Measurements from ENCODE around the gene ACKR2.

DNA sequence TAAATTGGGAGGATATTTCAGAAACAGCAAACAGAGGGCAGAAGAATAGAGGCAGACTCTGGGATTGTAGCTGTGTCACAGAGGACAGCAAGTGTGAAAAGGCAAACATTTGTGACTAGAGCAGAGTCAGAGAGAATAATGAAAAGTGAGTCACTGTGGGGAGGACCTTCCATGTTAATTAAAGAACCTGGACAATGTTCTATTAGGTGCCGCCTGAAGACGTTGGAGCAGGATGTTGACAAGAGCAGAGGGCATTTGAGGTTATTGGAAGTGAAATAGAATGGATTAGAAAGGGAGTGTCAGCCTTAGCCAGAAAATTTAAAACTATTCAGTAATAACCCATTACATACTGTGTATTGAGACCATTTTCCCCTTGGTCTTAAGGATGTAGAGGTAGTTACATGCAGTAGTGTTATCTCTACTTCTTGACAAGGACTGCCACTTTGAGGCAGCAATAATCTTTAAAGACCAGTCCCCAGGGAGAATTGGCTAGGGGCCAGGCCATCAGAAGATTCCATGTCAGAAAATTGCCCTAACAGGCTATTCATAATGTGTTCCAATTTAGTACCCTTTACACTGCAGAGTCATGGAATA, 5.8 kb downstream of the ACKR2 start:
- no peak for TF ChIP-seq POLR2A (IDR thresholded peaks at IDR 0.05)
- TF ChIP-seq, protein P1, sequence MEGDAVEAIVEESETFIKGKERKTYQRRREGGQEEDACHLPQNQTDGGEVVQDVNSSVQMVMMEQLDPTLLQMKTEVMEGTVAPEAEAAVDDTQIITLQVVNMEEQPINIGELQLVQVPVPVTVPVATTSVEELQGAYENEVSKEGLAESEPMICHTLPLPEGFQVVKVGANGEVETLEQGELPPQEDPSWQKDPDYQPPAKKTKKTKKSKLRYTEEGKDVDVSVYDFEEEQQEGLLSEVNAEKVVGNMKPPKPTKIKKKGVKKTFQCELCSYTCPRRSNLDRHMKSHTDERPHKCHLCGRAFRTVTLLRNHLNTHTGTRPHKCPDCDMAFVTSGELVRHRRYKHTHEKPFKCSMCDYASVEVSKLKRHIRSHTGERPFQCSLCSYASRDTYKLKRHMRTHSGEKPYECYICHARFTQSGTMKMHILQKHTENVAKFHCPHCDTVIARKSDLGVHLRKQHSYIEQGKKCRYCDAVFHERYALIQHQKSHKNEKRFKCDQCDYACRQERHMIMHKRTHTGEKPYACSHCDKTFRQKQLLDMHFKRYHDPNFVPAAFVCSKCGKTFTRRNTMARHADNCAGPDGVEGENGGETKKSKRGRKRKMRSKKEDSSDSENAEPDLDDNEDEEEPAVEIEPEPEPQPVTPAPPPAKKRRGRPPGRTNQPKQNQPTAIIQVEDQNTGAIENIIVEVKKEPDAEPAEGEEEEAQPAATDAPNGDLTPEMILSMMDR (IDR thresholded peaks at IDR 0.05), result no peak

Measured in thyroid gland (tissue), 4 donors.